ENCODE data around the gene CMSS1. TPM values are rescaled to one million over a fixed set of nuclear protein-coding genes. Genes with fewer than 3 reads are reported as not detected.

The CMSS1 gene
- total and polyA plus RNA-seq, 12 donors: 16.2 to 75.6 (median 33.0) TPM

- Histone ChIP-seq H3K9me3 (replicated peaks in 1 of 3) (no peaks in the 10 kb centered on the region), H3K27me3 (no peaks in the 10 kb centered on the region), H3K4me1 (replicated peaks in 1 of 2) (no peaks in the 10 kb centered on the region), H3K4me3 (no peak overlapping the region), H3K36me3 (replicated peaks in 1 of 2) (no peaks in the 10 kb centered on the region), H3K27ac (no peak overlapping the region)
- intact Hi-C loops (cut with DNase I): no loop called here
- WGBS, 4 donors: 90 to 99% (median 94%) methylated on average over 2 of the region's 2 CpGs
- no peak for DNase-seq
- TF ChIP-seq POLR2A (IDR thresholded peaks at IDR 0.05) (no peak), CTCF (IDR thresholded peaks at IDR 0.05) (no peak)
Observed at GRCh38 chr3:99967796-99968195, 150.1 kb downstream of the CMSS1 start.

GRCh38 chr3:99969136-99969535 lies 151.5 kb downstream of the CMSS1 start:
- intact Hi-C loops (cut with DNase I): no loop called here
- DNase-seq: peak in 1 of 7 donors; percentile 18
- Histone ChIP-seq H3K36me3 (replicated peaks in 1 of 2) (no peaks in the 10 kb centered on the region), H3K27ac (no peak overlapping the region), H3K4me1 (replicated peaks in 1 of 2) (no peaks in the 10 kb centered on the region), H3K4me3 (no peak overlapping the region), H3K27me3 (no peaks in the 10 kb centered on the region), H3K9me3 (replicated peaks in 1 of 3) (no peaks in the 10 kb centered on the region)
- 73 to 89% (median 74%) methylated on average over 3 of the region's 3 CpGs for WGBS, 4 donors
- TF ChIP-seq CTCF (IDR thresholded peaks at IDR 0.05): no peak
- TF ChIP-seq POLR2A (IDR thresholded peaks at IDR 0.05): no peak

GRCh38 chr3:99970198-99970597 lies 152.5 kb downstream of the CMSS1 start:
- Histone ChIP-seq H3K36me3 (replicated peaks in 1 of 2) (no peaks in the 10 kb centered on the region), H3K9me3 (replicated peaks in 1 of 3) (no peaks in the 10 kb centered on the region), H3K27ac (no peak overlapping the region), H3K27me3 (no peaks in the 10 kb centered on the region), H3K4me1 (replicated peaks in 1 of 2) (no peaks in the 10 kb centered on the region), H3K4me3 (no peak overlapping the region)
- no peak for TF ChIP-seq POLR2A (IDR thresholded peaks at IDR 0.05)
- TF ChIP-seq CTCF (IDR thresholded peaks at IDR 0.05): no peak
- intact Hi-C loops (cut with DNase I): no loop called here
- DNase-seq: no peak
- WGBS, 4 donors: 91 to 100% (median 97%) methylated on average over 1 of the region's 1 CpG

GRCh38 chr3:99971761-99972160 lies 154.1 kb downstream of the CMSS1 start:
- DNase-seq: no peak
- Histone ChIP-seq H3K4me1 (replicated peaks in 1 of 2) (no peaks in the 10 kb centered on the region), H3K27me3 (no peaks in the 10 kb centered on the region), H3K27ac (no peak overlapping the region), H3K4me3 (no peak overlapping the region), H3K9me3 (replicated peaks in 1 of 3) (no peaks in the 10 kb centered on the region), H3K36me3 (replicated peaks in 1 of 2) (no peaks in the 10 kb centered on the region)
- WGBS, 4 donors: 91 to 95% (median 94%) methylated on average over 3 of the region's 3 CpGs
- TF ChIP-seq POLR2A (IDR thresholded peaks at IDR 0.05) (no peak), CTCF (IDR thresholded peaks at IDR 0.05) (no peak)
- intact Hi-C loops (cut with DNase I): no loop called here

All from adrenal gland (tissue), 12 donors.